ENCODE results near the gene HSPA2. TPM values are rescaled to one million over a fixed set of nuclear protein-coding genes. Genes with fewer than 3 reads are reported as not detected.

Gene HSPA2
- total RNA-seq, 1 experiment from 2014 or later, result 30.2 TPM

DNA sequence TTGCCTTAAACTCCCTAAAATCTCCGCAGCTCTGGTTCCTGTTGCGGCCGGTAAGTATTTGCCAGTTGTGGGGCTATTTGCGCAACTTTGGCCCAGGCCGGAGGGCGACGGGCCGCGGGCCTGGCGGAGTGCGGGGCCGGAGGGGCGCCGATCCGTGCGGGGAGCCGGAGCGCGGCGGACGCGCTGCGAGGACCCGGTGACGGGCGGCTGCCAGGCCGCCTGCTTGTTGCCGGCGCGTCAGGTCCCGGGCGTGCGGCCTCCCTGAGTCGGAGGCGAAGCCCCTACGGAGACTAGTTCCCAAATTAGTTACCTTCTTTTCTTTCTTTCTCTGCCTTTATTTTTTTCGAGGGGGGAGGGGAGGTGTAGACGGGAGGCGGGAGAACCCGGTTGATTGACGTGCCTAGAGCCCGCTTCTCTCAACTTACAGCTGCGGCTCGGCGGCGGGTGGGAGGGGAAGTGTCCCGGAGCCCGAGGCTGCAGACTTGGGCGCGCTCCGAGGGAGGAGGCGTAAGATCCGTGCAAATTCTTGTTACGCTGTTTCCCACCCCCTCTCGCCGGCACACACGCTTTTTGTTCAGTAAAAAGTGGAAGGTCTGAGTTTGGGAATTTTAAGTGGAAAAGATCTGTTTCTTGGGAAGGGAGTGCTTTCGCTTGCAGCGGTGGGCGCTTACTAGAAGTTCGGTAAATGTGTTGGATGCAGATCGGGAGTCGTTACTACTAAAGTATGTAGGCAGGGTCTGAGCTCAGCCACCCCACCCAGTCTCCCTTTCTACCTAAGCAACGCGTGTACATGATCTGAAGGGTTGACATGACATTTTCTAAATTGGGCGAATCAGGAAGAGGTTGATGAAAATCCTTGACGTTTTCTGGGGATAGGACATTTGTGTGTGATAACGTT, 35.4 kb upstream of the HSPA2 start:
- ATAC-seq (peak; percentile 36), DNase-seq (ENCODE audit: low spot score) (peak; percentile 83)
- peak overlapping the region; percentile 81 for H3K4me3 Mint-ChIP-seq
- POLR2A ChIA-PET, result interaction anchor here (0.5 to 2.8 kb wide), 18 partner anchors 10 to 464 kb away, joined by 3 to 14 read pairs (median 4); partner anchors contain the start of genes HSPA2 and MTHFD1
- TF ChIP-seq, protein P1, sequence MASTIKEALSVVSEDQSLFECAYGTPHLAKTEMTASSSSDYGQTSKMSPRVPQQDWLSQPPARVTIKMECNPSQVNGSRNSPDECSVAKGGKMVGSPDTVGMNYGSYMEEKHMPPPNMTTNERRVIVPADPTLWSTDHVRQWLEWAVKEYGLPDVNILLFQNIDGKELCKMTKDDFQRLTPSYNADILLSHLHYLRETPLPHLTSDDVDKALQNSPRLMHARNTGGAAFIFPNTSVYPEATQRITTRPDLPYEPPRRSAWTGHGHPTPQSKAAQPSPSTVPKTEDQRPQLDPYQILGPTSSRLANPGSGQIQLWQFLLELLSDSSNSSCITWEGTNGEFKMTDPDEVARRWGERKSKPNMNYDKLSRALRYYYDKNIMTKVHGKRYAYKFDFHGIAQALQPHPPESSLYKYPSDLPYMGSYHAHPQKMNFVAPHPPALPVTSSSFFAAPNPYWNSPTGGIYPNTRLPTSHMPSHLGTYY (CRISPR knock-in tag; IDR thresholded peaks at IDR 0.05), result peak; percentile 65; the same call in 1 of the 2 replicates
- TF ChIP-seq, protein P2, sequence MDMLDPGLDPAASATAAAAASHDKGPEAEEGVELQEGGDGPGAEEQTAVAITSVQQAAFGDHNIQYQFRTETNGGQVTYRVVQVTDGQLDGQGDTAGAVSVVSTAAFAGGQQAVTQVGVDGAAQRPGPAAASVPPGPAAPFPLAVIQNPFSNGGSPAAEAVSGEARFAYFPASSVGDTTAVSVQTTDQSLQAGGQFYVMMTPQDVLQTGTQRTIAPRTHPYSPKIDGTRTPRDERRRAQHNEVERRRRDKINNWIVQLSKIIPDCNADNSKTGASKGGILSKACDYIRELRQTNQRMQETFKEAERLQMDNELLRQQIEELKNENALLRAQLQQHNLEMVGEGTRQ (CRISPR knock-in tag; IDR thresholded peaks at IDR 0.05), result 0 out of 2 replicates have a peak, but pooled peaks have one; percentile 4
- no peak for TF ChIP-seq ZNF671 (CRISPR knock-in tag; IDR thresholded peaks at IDR 0.05)
- TF ChIP-seq, protein P3, sequence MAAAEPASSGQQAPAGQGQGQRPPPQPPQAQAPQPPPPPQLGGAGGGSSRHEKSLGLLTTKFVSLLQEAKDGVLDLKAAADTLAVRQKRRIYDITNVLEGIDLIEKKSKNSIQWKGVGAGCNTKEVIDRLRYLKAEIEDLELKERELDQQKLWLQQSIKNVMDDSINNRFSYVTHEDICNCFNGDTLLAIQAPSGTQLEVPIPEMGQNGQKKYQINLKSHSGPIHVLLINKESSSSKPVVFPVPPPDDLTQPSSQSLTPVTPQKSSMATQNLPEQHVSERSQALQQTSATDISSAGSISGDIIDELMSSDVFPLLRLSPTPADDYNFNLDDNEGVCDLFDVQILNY (CRISPR knock-in tag; IDR thresholded peaks at IDR 0.05), result 0 out of 2 replicates have a peak, but pooled peaks have one; percentile 21
- TF ChIP-seq, protein P4, sequence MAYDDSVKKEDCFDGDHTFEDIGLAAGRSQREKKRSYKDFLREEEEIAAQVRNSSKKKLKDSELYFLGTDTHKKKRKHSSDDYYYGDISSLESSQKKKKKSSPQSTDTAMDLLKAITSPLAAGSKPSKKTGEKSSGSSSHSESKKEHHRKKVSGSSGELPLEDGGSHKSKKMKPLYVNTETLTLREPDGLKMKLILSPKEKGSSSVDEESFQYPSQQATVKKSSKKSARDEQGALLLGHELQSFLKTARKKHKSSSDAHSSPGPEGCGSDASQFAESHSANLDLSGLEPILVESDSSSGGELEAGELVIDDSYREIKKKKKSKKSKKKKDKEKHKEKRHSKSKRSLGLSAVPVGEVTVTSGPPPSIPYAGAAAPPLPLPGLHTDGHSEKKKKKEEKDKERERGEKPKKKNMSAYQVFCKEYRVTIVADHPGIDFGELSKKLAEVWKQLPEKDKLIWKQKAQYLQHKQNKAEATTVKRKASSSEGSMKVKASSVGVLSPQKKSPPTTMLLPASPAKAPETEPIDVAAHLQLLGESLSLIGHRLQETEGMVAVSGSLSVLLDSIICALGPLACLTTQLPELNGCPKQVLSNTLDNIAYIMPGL (CRISPR knock-in tag; IDR thresholded peaks at IDR 0.05), result no peak; the same call in 1 of the 2 replicates
- 0 out of 2 replicates have a peak, but pooled peaks have one; percentile 26 for TF ChIP-seq CREM (CRISPR knock-in tag; IDR thresholded peaks at IDR 0.05)
- TF ChIP-seq ELF4 (CRISPR knock-in tag; IDR thresholded peaks at IDR 0.05; ENCODE audit: low read depth), result 0 out of 2 replicates have a peak, but pooled peaks have one; percentile 13
- no peaks in the 10 kb centered on the region for H3K9me3 Mint-ChIP-seq
- CTCF ChIA-PET, result interaction anchor here (1.2 to 1.8 kb wide), 2 partner anchors 17 to 132 kb away, joined by 3 to 6 read pairs; no protein-coding TSS in a partner anchor
- peak overlapping the region; percentile 89 for H3K27ac Mint-ChIP-seq
- H3K36me3 Mint-ChIP-seq, result no peaks in the 10 kb centered on the region
- H3K27me3 Mint-ChIP-seq (ENCODE audit: low read depth), result no peaks in the 10 kb centered on the region
- H3K4me1 Mint-ChIP-seq, result peaks cover 62% of the 10 kb centered on the region

DNA sequence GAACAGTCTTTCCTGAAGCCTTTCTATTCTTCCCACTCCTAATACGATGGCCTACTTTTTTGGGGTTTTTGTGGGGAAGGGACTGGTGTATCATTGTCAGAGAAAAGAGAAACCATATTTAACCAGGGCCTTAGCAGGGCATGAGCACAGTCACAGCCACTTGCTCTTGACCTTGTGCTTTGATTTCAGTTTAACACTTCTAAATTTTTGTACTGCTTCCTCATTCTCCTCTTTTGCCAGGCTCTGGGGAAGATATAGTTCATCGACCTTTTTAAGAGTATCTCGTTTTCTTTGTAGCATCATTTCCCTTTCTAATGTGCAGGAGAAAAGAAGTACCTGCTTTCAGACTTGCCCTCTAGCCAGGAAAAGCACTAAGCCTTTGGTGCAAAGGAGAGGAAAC, 33.8 kb upstream of the HSPA2 start:
- Mint-ChIP-seq H3K27ac (no peak overlapping the region), H3K4me1 (peaks cover 70% of the 10 kb centered on the region), H3K4me3 (peak overlapping the region; percentile 32), H3K9me3 (no peaks in the 10 kb centered on the region), H3K36me3 (no peaks in the 10 kb centered on the region), H3K27me3 (ENCODE audit: low read depth) (no peaks in the 10 kb centered on the region)
- DNase-seq (ENCODE audit: low spot score), result no peak
- POLR2A ChIA-PET, result no interaction called here
- CTCF ChIA-PET, result no interaction called here
- no peak for ATAC-seq
- TF ChIP-seq, protein P5, sequence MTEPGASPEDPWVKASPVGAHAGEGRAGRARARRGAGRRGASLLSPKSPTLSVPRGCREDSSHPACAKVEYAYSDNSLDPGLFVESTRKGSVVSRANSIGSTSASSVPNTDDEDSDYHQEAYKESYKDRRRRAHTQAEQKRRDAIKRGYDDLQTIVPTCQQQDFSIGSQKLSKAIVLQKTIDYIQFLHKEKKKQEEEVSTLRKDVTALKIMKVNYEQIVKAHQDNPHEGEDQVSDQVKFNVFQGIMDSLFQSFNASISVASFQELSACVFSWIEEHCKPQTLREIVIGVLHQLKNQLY (CRISPR knock-in tag; IDR thresholded peaks at IDR 0.05), result no peak
- TF ChIP-seq ZBTB21 (CRISPR knock-in tag; IDR thresholded peaks at IDR 0.05; ENCODE audit: borderline replicate concordance) (no peak), CREM (CRISPR knock-in tag; IDR thresholded peaks at IDR 0.05) (no peak), OVOL2 (CRISPR knock-in tag; IDR thresholded peaks at IDR 0.05; ENCODE audit: borderline replicate concordance) (no peak), HMGA2 (CRISPR knock-in tag; IDR thresholded peaks at IDR 0.05) (no peak), ZNF263 (CRISPR knock-in tag; IDR thresholded peaks at IDR 0.05; ENCODE audit: low read depth) (no peak), NR2C2 (CRISPR knock-in tag; IDR thresholded peaks at IDR 0.05) (no peak), NFATC4 (CRISPR knock-in tag; IDR thresholded peaks at IDR 0.05) (no peak), ZNF121 (CRISPR knock-in tag; IDR thresholded peaks at IDR 0.05) (no peak)
- TF ChIP-seq, protein P6, sequence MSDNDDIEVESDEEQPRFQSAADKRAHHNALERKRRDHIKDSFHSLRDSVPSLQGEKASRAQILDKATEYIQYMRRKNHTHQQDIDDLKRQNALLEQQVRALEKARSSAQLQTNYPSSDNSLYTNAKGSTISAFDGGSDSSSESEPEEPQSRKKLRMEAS (CRISPR knock-in tag; IDR thresholded peaks at IDR 0.05), result no peak
- TF ChIP-seq, protein P7, sequence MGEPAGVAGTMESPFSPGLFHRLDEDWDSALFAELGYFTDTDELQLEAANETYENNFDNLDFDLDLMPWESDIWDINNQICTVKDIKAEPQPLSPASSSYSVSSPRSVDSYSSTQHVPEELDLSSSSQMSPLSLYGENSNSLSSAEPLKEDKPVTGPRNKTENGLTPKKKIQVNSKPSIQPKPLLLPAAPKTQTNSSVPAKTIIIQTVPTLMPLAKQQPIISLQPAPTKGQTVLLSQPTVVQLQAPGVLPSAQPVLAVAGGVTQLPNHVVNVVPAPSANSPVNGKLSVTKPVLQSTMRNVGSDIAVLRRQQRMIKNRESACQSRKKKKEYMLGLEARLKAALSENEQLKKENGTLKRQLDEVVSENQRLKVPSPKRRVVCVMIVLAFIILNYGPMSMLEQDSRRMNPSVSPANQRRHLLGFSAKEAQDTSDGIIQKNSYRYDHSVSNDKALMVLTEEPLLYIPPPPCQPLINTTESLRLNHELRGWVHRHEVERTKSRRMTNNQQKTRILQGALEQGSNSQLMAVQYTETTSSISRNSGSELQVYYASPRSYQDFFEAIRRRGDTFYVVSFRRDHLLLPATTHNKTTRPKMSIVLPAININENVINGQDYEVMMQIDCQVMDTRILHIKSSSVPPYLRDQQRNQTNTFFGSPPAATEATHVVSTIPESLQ (CRISPR knock-in tag; IDR thresholded peaks at IDR 0.05), result no peak
- TF ChIP-seq, protein P8, sequence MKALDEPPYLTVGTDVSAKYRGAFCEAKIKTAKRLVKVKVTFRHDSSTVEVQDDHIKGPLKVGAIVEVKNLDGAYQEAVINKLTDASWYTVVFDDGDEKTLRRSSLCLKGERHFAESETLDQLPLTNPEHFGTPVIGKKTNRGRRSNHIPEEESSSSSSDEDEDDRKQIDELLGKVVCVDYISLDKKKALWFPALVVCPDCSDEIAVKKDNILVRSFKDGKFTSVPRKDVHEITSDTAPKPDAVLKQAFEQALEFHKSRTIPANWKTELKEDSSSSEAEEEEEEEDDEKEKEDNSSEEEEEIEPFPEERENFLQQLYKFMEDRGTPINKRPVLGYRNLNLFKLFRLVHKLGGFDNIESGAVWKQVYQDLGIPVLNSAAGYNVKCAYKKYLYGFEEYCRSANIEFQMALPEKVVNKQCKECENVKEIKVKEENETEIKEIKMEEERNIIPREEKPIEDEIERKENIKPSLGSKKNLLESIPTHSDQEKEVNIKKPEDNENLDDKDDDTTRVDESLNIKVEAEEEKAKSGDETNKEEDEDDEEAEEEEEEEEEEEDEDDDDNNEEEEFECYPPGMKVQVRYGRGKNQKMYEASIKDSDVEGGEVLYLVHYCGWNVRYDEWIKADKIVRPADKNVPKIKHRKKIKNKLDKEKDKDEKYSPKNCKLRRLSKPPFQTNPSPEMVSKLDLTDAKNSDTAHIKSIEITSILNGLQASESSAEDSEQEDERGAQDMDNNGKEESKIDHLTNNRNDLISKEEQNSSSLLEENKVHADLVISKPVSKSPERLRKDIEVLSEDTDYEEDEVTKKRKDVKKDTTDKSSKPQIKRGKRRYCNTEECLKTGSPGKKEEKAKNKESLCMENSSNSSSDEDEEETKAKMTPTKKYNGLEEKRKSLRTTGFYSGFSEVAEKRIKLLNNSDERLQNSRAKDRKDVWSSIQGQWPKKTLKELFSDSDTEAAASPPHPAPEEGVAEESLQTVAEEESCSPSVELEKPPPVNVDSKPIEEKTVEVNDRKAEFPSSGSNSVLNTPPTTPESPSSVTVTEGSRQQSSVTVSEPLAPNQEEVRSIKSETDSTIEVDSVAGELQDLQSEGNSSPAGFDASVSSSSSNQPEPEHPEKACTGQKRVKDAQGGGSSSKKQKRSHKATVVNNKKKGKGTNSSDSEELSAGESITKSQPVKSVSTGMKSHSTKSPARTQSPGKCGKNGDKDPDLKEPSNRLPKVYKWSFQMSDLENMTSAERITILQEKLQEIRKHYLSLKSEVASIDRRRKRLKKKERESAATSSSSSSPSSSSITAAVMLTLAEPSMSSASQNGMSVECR (CRISPR knock-in tag; IDR thresholded peaks at IDR 0.05; ENCODE audit: borderline replicate concordance), result no peak
- TF ChIP-seq, protein P9, sequence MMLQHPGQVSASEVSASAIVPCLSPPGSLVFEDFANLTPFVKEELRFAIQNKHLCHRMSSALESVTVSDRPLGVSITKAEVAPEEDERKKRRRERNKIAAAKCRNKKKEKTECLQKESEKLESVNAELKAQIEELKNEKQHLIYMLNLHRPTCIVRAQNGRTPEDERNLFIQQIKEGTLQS (CRISPR knock-in tag; conservative IDR thresholded peaks at IDR 0.05), result no peak
